Mesendoderm (in vitro differentiated cells): ENCODE measurements around the gene AP3S2.

Experiments used
- DNase-seq: peaks from one replicate; pipeline ENCODE4 v3.0.0; 2013
- H2AK5ac ChIP-seq: 2 replicates; pipeline ENCODE4 v1.6.1; 2013; ENCODE audit warnings: low read length, inconsistent platforms
- H2BK120ac ChIP-seq: 2 replicates; pipeline ENCODE4 v1.6.1; 2013; ENCODE audit warnings: low read depth, mild to moderate bottlenecking, low read length, moderate library complexity, mixed read lengths
- H2BK15ac ChIP-seq: replicated peaks from 2 replicates; pipeline ENCODE4 v1.6.1; 2013; ENCODE audit warnings: low read depth, mild to moderate bottlenecking, moderate library complexity
- H2BK5ac ChIP-seq: 2 replicates; pipeline ENCODE4 v1.6.1; 2013; ENCODE audit warnings: low read length, inconsistent platforms
- H3K18ac ChIP-seq: 2 replicates; pipeline ENCODE4 v1.6.1; 2013; ENCODE audit warnings: mild to moderate bottlenecking, low read length, mixed read lengths
- H3K23ac ChIP-seq: one replicate; pipeline ENCODE4 v1.6.1; 2013; ENCODE audit warnings: low read length
- H3K27ac ChIP-seq: 2 replicates; pipeline ENCODE4 v1.5.1; 2013; ENCODE audit warnings: low read depth, mild to moderate bottlenecking, inconsistent platforms, low read length, moderate library complexity
- H3K27me3 ChIP-seq: 2 replicates; pipeline ENCODE4 v1.6.1; 2013; ENCODE audit warnings: low read length, control low read depth, mild to moderate bottlenecking, inconsistent platforms; ENCODE audit not compliant: insufficient read depth, poor library complexity
- H3K36me3 ChIP-seq: 2 replicates; pipeline ENCODE4 v1.6.1; 2013; ENCODE audit warnings: low read length, inconsistent platforms; ENCODE audit not compliant: control insufficient read depth, insufficient read depth
- H3K4ac ChIP-seq: one replicate; pipeline ENCODE4 v1.6.1; 2013; ENCODE audit warnings: low read depth, mild to moderate bottlenecking, low read length, moderate library complexity
- H3K4me1 ChIP-seq: 2 replicates; pipeline ENCODE4 v1.6.1; 2013; ENCODE audit warnings: low read depth, low read length, inconsistent platforms; ENCODE audit not compliant: control insufficient read depth
- H3K4me2 ChIP-seq: 2 replicates; pipeline ENCODE4 v1.6.1; 2013; ENCODE audit warnings: low read length
- H3K4me3 ChIP-seq: 2 replicates; pipeline ENCODE4 v1.5.1; 2013; ENCODE audit warnings: mild to moderate bottlenecking, low read length
- H3K56ac ChIP-seq: one replicate; pipeline ENCODE4 v1.6.1; 2013; ENCODE audit warnings: low read length
- H3K79me1 ChIP-seq: 2 replicates; pipeline ENCODE4 v1.6.1; 2013; ENCODE audit warnings: low read length, inconsistent platforms
- H3K79me2 ChIP-seq: 2 replicates; pipeline ENCODE4 v1.6.1; 2013; ENCODE audit warnings: mild to moderate bottlenecking, low read length; ENCODE audit not compliant: control insufficient read depth, insufficient read depth
- H3K9ac ChIP-seq: 2 replicates; pipeline ENCODE4 v1.6.1; 2013; ENCODE audit warnings: low read length, inconsistent platforms
- H4K5ac ChIP-seq: one replicate; pipeline ENCODE4 v1.6.1; 2013; ENCODE audit warnings: low read length
- H4K8ac ChIP-seq: one replicate; pipeline ENCODE4 v1.6.1; 2013; ENCODE audit warnings: low read depth, mild to moderate bottlenecking, control low read depth, low read length, moderate library complexity
- WGBS: extraction: QIAGEN DNeasy Blood & Tissue Kit; methylation state at CpG from one replicate; pipeline ENCODE4 v1.1.7; 2013; ENCODE audit warnings: low lambda C conversion rate, missing lambda C conversion rate; ENCODE audit not compliant: insufficient coverage; ENCODE audit errors: extremely low coverage; 5-methylcytosine and 5-hydroxymethylcytosine counted together

AP3S2 gene

GRCh38 chr15:89841962-89842361, 51.8 kb downstream of the AP3S2 start:
- H3K56ac ChIP-seq = no peak overlapping the region
- no peaks in the 10 kb centered on the region for H3K27me3 ChIP-seq
- no peak overlapping the region for H2BK5ac ChIP-seq
- no peak overlapping the region for H2AK5ac ChIP-seq
- H3K27ac ChIP-seq = no peak overlapping the region
- H2BK15ac ChIP-seq = no peak overlapping the region
- H3K79me1 ChIP-seq = no peaks in the 10 kb centered on the region
- no CpG with 5 or more reads among the region's 1 CpG for WGBS
- H2BK120ac ChIP-seq = no peak overlapping the region
- H3K4ac ChIP-seq = no peak overlapping the region
- H3K79me2 ChIP-seq = no peaks in the 10 kb centered on the region
- DNase-seq = no peak
- H3K36me3 ChIP-seq = no peaks in the 10 kb centered on the region
- H3K9ac ChIP-seq = no peak overlapping the region
- no peak overlapping the region for H3K18ac ChIP-seq
- H3K4me3 ChIP-seq = no peak overlapping the region
- no peak overlapping the region for H4K5ac ChIP-seq
- H3K23ac ChIP-seq = no peak overlapping the region
- no peak overlapping the region for H3K4me2 ChIP-seq
- H3K4me1 ChIP-seq = no peaks in the 10 kb centered on the region
- no peak overlapping the region for H4K8ac ChIP-seq

- Histone ChIP-seq H3K36me3 (no peaks in the 10 kb centered on the region), H2BK120ac (no peak overlapping the region), H4K8ac (no peak overlapping the region), H3K56ac (no peak overlapping the region), H2BK15ac (no peak overlapping the region), H3K27me3 (no peaks in the 10 kb centered on the region), H3K9ac (no peak overlapping the region), H3K4me2 (no peak overlapping the region), H3K18ac (no peak overlapping the region), H3K23ac (no peak overlapping the region), H2BK5ac (no peak overlapping the region), H3K27ac (no peak overlapping the region), H3K4ac (no peak overlapping the region), H3K4me3 (no peak overlapping the region), H3K79me1 (no peaks in the 10 kb centered on the region), H3K4me1 (peaks cover 3% of the 10 kb centered on the region), H2AK5ac (no peak overlapping the region), H4K5ac (no peak overlapping the region), H3K79me2 (no peaks in the 10 kb centered on the region)
- no CpG with 5 or more reads among the region's 4 CpGs for WGBS
- DNase-seq = no peak
Observed at GRCh38 chr15:89841306-89841705, 52.5 kb downstream of the AP3S2 start.

- no peak overlapping the region for H3K56ac ChIP-seq
- H4K8ac ChIP-seq = no peak overlapping the region
- H2BK120ac ChIP-seq = no peak overlapping the region
- no peak overlapping the region for H3K23ac ChIP-seq
- H3K9ac ChIP-seq = no peak overlapping the region
- no peaks in the 10 kb centered on the region for H3K79me2 ChIP-seq
- no peak overlapping the region for H2BK5ac ChIP-seq
- no peak overlapping the region for H3K4me3 ChIP-seq
- no peaks in the 10 kb centered on the region for H3K79me1 ChIP-seq
- H3K4me2 ChIP-seq = no peak overlapping the region
- no peak overlapping the region for H4K5ac ChIP-seq
- no CpG with 5 or more reads among the region's 4 CpGs for WGBS
- peaks cover 3% of the 10 kb centered on the region for H3K4me1 ChIP-seq
- no peaks in the 10 kb centered on the region for H3K27me3 ChIP-seq
- H2BK15ac ChIP-seq = no peak overlapping the region
- no peak for DNase-seq
- no peak overlapping the region for H3K18ac ChIP-seq
- no peak overlapping the region for H3K27ac ChIP-seq
- no peak overlapping the region for H3K4ac ChIP-seq
- H2AK5ac ChIP-seq = no peak overlapping the region
- H3K36me3 ChIP-seq = peaks cover 5% of the 10 kb centered on the region
Observed at GRCh38 chr15:89839167-89839810, 54.5 kb downstream of the AP3S2 start.

- H3K56ac ChIP-seq = no peak overlapping the region
- no peak for DNase-seq
- H3K4me2 ChIP-seq = no peak overlapping the region
- no peak overlapping the region for H3K9ac ChIP-seq
- H3K4ac ChIP-seq = no peak overlapping the region
- H2BK5ac ChIP-seq = no peak overlapping the region
- no peak overlapping the region for H2BK120ac ChIP-seq
- H3K79me1 ChIP-seq = no peaks in the 10 kb centered on the region
- H3K36me3 ChIP-seq = peaks cover 5% of the 10 kb centered on the region
- no peak overlapping the region for H4K5ac ChIP-seq
- no peak overlapping the region for H4K8ac ChIP-seq
- H3K4me1 ChIP-seq = peaks cover 3% of the 10 kb centered on the region
- no peak overlapping the region for H3K27ac ChIP-seq
- no peak overlapping the region for H3K23ac ChIP-seq
- H2AK5ac ChIP-seq = no peak overlapping the region
- no peak overlapping the region for H3K18ac ChIP-seq
- H3K27me3 ChIP-seq = no peaks in the 10 kb centered on the region
- no peak overlapping the region for H3K4me3 ChIP-seq
- H2BK15ac ChIP-seq = no peak overlapping the region
- no CpG with 5 or more reads among the region's 3 CpGs for WGBS
- H3K79me2 ChIP-seq = no peaks in the 10 kb centered on the region
Observed at GRCh38 chr15:89837830-89838178, 56.0 kb downstream of the AP3S2 start.

DNA sequence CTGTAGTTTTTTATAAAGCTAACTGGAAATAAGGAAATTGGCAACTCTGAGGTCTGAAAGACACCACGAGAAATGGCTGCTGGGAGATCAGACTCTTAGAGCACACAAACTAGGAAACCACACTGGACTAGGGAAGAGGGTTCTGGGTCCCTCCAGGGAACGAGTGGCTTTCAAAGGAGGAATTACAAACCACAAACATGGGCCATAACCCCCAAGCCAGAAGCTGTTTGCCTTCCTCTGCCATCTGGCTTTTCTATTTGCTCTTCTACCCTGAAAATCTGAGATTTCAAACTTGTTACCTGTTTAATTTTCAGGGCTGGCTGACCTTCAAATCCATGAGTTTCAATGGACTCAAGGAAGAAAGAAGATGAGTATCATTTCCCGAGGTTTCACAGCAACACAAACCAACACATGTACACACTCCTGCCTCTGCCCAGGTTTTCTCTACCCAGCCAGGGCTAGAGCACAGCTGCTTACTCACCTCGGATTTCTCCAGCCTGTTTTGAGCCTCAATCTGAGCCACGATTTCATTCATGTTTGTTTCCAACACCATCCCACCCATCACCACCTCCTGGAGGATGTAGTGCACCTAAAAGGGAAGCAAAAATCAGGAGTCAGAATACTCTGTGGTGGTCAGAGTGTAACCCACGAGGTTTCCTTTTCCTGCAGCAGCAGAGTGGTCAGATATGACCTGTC, 56.5 kb downstream of the AP3S2 start:
- H4K5ac ChIP-seq = no peak overlapping the region
- H3K4ac ChIP-seq = no peak overlapping the region
- H3K18ac ChIP-seq = no peak overlapping the region
- H3K27me3 ChIP-seq = no peaks in the 10 kb centered on the region
- H3K79me2 ChIP-seq = no peaks in the 10 kb centered on the region
- no peak overlapping the region for H3K4me3 ChIP-seq
- H3K79me1 ChIP-seq = no peaks in the 10 kb centered on the region
- no peak overlapping the region for H2BK15ac ChIP-seq
- H3K4me2 ChIP-seq = no peak overlapping the region
- H2BK120ac ChIP-seq = no peak overlapping the region
- no peak overlapping the region for H3K56ac ChIP-seq
- H3K4me1 ChIP-seq = peaks cover 3% of the 10 kb centered on the region
- H3K27ac ChIP-seq = peak overlapping the region; percentile 55
- H3K36me3 ChIP-seq = peaks cover 5% of the 10 kb centered on the region
- H2BK5ac ChIP-seq = no peak overlapping the region
- no peak overlapping the region for H4K8ac ChIP-seq
- no peak for DNase-seq
- no peak overlapping the region for H2AK5ac ChIP-seq
- no peak overlapping the region for H3K9ac ChIP-seq
- no CpG with 5 or more reads among the region's 6 CpGs for WGBS
- H3K23ac ChIP-seq = no peak overlapping the region
